ENCODE results near the gene ZBTB46.

DNA sequence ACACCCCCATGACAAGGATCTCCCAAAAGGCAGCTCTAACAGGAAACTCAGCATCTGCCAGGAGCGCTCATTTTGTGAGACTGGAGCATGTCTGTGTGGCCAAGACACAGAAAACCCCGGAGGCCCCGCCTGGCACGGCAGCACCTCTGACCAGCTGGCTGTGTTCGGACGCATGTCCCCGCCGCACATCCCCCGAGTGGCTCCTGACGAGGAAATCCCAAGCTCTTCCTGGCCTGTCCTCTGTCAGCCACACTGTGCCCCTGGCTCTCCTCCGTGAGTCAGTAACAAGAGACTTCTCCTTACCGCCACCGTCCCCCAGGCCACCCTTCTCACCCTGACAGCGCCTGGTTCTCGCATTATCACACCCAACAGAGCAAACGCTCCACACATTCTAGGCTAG is 77.1 kb downstream of the ZBTB46 start:
- no peak for TF ChIP-seq EZH2 (IDR thresholded peaks at IDR 0.05; ENCODE audit: low read depth)
- TF ChIP-seq, protein P1, sequence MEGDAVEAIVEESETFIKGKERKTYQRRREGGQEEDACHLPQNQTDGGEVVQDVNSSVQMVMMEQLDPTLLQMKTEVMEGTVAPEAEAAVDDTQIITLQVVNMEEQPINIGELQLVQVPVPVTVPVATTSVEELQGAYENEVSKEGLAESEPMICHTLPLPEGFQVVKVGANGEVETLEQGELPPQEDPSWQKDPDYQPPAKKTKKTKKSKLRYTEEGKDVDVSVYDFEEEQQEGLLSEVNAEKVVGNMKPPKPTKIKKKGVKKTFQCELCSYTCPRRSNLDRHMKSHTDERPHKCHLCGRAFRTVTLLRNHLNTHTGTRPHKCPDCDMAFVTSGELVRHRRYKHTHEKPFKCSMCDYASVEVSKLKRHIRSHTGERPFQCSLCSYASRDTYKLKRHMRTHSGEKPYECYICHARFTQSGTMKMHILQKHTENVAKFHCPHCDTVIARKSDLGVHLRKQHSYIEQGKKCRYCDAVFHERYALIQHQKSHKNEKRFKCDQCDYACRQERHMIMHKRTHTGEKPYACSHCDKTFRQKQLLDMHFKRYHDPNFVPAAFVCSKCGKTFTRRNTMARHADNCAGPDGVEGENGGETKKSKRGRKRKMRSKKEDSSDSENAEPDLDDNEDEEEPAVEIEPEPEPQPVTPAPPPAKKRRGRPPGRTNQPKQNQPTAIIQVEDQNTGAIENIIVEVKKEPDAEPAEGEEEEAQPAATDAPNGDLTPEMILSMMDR (conservative IDR thresholded peaks at IDR 0.05): no peak
